Prostate gland (tissue), 2 donors: Measurements from ENCODE around the gene SRRM4.

Experiments
- POLR2A ChIP-seq: fragments of 450-650 bp; IDR thresholded peaks from one replicate; pipeline ENCODE4 v1.6.1; 2016; ENCODE audit warnings: antibody characterized with exemption, mild to moderate bottlenecking
- POLR2AphosphoS5 ChIP-seq: sonication (generic); formaldehyde crosslinking; IDR thresholded peaks from one replicate; pipeline ENCODE4 v1.6.1; 2017; ENCODE audit warnings: antibody characterized with exemption
- TF ChIP-seq, protein P1 (sequence below), 4 experiments: fragments of 200-600 bp in 2 of 4; fragments of 450-650 bp in 2 of 4; sonication (generic) in 2 of 4; IDR thresholded peaks; 1 replicate in 3 of 4; 2 replicates in 1 of 4; pipeline ENCODE4 v1.5.1; 2016 to 2019; ENCODE audit warnings: antibody characterized with exemption in 4 of 4, mild to moderate bottlenecking in 2 of 4, moderate library complexity in 2 of 4

DNA sequence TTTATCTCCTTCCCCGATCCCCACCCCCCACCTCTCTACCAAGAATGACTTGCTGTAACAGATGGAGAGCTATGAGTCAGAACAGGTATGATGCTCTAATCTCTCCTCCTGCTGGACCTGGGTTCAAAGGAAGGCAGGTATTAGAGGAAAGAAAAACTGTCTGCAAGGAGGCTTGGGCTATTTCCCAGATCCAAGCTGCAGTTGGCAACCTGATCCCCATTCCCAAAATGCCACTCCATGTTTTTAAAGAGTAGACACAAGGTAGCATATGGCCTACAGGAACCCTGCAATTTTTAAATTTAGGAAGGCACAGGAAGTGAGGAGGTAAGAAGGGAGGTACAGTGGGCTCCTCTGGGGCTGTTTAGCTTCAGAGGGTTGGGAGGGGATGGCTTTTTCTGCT, 33.0 kb downstream of the SRRM4 start:
- TF ChIP-seq, protein P1, sequence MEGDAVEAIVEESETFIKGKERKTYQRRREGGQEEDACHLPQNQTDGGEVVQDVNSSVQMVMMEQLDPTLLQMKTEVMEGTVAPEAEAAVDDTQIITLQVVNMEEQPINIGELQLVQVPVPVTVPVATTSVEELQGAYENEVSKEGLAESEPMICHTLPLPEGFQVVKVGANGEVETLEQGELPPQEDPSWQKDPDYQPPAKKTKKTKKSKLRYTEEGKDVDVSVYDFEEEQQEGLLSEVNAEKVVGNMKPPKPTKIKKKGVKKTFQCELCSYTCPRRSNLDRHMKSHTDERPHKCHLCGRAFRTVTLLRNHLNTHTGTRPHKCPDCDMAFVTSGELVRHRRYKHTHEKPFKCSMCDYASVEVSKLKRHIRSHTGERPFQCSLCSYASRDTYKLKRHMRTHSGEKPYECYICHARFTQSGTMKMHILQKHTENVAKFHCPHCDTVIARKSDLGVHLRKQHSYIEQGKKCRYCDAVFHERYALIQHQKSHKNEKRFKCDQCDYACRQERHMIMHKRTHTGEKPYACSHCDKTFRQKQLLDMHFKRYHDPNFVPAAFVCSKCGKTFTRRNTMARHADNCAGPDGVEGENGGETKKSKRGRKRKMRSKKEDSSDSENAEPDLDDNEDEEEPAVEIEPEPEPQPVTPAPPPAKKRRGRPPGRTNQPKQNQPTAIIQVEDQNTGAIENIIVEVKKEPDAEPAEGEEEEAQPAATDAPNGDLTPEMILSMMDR (IDR thresholded peaks at IDR 0.05) = no peak
- no peak for TF ChIP-seq POLR2AphosphoS5
- TF ChIP-seq POLR2A = no peak
